Activated T-cell treated with anti-CD3 and anti-CD28 coated beads, Interleukin-2, amount 50 U/mL, for 72 hours (primary cell): Measurements from ENCODE around the gene TMEM259. TPM values are rescaled to one million over a fixed set of nuclear protein-coding genes. Genes with fewer than 3 reads are reported as not detected.

Source experiments
- ATAC-seq, 2 donors: fragments of 150-1000 bp; cut with Tn5 transposase; replicated peaks in 1 of 2; 2 replicates each; pipeline ENCODE4 v1.10.0; 2021; ENCODE audit warnings: moderate library complexity in 2 of 2, mild to moderate bottlenecking in 1 of 2
- DNase-seq, 2 donors: peaks; one replicate each; pipeline ENCODE4 v3.0.0; 2021 to 2022; ENCODE audit warnings: mixed read lengths in 1 of 2
- H3K27ac Mint-ChIP-seq: one replicate; pipeline ENCODE4 v1.8.0; 2022; ENCODE audit warnings: mild to moderate bottlenecking, moderate library complexity, mixed read lengths
- H3K27me3 Mint-ChIP-seq: one replicate; pipeline ENCODE4 v1.8.0; 2022; ENCODE audit warnings: low read depth, mixed read lengths
- H3K36me3 Mint-ChIP-seq, 2 donors: one replicate each; pipeline ENCODE4 v1.8.0; 2022; ENCODE audit warnings: mixed read lengths in 2 of 2, mild to moderate bottlenecking in 1 of 2; ENCODE audit not compliant: insufficient read depth in 2 of 2
- H3K4me1 Mint-ChIP-seq: one replicate; pipeline ENCODE4 v1.8.0; 2022; ENCODE audit warnings: low read depth, mixed read lengths
- H3K4me3 Mint-ChIP-seq, 2 donors: one replicate each; pipeline ENCODE4 v1.8.0; 2022; ENCODE audit warnings: mild to moderate bottlenecking in 2 of 2, mixed read lengths in 2 of 2, moderate library complexity in 2 of 2
- H3K9me3 Mint-ChIP-seq, 2 donors: one replicate each; pipeline ENCODE4 v1.8.0; 2022; ENCODE audit warnings: mixed read lengths in 2 of 2
- total RNA-seq, 2 donors: library from RNA; stranded (reverse); gene quantifications; one replicate each; pipeline ENCODE4 v1.2.3, GENCODE V29; 2022

TMEM259 gene
- total RNA-seq, 2 donors from 2014 or later = 125 to 127 TPM

GRCh38 chr19:1014161-1015060 lies 6.5 kb downstream of the TMEM259 start:
- Mint-ChIP-seq H3K27ac (no peak overlapping the region), H3K27me3 (no peaks in the 10 kb centered on the region), H3K4me3 (no peak overlapping the region), H3K36me3 (no peaks in the 10 kb centered on the region), H3K4me1 (peaks cover 26% of the 10 kb centered on the region), H3K9me3 (no peaks in the 10 kb centered on the region)
- no peak for ATAC-seq
- no peak for DNase-seq

DNA sequence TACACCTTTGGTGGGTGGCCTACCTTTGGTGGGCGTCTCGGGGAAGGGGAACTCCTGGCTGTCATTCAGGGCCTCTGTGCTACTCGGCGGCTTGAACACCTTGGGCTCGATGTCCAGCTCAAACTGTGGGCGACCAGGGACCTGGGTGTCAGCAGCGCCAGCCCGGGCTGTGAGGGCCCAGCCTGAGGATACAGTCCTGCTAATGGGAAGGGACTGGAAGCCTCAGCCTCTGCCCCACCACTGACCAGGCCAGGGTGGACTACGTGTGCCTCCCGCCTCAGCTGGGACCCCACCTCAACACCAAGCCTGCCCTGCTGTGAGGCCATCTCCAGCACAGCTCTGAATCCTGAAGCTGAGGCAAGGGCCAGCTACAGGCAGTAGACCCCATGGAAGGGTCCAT lies 7.7 kb downstream of the TMEM259 start:
- no peak overlapping the region for H3K27ac Mint-ChIP-seq
- H3K27me3 Mint-ChIP-seq = no peaks in the 10 kb centered on the region
- peaks cover 18% of the 10 kb centered on the region for H3K4me1 Mint-ChIP-seq
- H3K9me3 Mint-ChIP-seq = no peaks in the 10 kb centered on the region
- H3K36me3 Mint-ChIP-seq = no peaks in the 10 kb centered on the region
- DNase-seq (no peak), ATAC-seq (no peak)
- no peak overlapping the region for H3K4me3 Mint-ChIP-seq

DNA sequence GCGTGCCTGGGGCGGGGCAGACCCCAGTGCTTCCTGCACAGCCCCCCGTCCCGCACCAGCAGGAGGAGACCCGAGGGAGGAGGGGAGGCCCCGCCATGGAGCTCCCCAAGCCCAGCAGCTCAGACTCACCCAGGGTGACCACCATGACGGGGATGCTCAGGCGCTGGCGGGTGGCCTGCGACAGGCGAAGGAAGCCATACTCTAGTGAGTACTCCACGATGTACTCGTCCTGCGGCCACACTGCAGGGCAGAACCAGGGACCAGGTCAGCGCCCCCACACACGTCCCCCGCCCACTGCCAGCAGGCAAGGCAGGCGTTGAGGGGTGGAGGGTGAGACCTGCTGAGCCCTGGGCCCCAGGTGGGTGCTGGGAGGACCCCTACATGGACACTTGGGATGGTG lies 8.6 kb downstream of the TMEM259 start:
- no peak overlapping the region for H3K4me3 Mint-ChIP-seq

DNA sequence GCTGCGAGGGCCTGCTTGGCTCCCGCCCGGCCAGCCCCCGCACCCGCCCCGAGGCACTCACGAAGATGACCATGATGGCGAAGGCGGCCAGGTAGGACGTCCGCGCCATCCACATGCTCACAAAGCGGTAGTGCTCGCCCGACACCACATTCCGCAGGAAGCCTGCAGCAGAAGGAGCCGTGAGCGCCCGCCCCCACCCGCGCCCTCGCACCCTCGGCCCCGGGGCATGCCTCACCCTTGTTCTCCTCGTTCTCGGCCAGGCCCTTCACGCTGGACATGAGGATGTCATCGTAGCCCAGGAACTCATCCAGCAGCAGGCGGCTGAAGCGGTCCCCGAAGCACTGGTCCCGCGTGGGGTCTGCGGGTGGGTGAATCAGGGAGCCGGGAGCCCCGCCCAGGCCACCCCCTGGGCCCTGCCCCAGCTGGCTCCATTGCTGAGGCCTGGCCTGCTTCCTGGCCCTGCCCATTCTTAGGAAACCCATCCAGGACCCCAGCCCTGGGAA lies 9.0 kb downstream of the TMEM259 start:
- ATAC-seq = no peak
- no peaks in the 10 kb centered on the region for H3K36me3 Mint-ChIP-seq
- H3K27ac Mint-ChIP-seq = no peak overlapping the region

More for the DNA sequence above, 8.6 kb downstream of the TMEM259 start:
- H3K27ac Mint-ChIP-seq = no peak overlapping the region
- no peaks in the 10 kb centered on the region for H3K9me3 Mint-ChIP-seq
- H3K36me3 Mint-ChIP-seq = no peaks in the 10 kb centered on the region
- peaks cover 10% of the 10 kb centered on the region for H3K4me1 Mint-ChIP-seq
- ATAC-seq = no peak
- no peaks in the 10 kb centered on the region for H3K27me3 Mint-ChIP-seq
- no peak for DNase-seq

DNA sequence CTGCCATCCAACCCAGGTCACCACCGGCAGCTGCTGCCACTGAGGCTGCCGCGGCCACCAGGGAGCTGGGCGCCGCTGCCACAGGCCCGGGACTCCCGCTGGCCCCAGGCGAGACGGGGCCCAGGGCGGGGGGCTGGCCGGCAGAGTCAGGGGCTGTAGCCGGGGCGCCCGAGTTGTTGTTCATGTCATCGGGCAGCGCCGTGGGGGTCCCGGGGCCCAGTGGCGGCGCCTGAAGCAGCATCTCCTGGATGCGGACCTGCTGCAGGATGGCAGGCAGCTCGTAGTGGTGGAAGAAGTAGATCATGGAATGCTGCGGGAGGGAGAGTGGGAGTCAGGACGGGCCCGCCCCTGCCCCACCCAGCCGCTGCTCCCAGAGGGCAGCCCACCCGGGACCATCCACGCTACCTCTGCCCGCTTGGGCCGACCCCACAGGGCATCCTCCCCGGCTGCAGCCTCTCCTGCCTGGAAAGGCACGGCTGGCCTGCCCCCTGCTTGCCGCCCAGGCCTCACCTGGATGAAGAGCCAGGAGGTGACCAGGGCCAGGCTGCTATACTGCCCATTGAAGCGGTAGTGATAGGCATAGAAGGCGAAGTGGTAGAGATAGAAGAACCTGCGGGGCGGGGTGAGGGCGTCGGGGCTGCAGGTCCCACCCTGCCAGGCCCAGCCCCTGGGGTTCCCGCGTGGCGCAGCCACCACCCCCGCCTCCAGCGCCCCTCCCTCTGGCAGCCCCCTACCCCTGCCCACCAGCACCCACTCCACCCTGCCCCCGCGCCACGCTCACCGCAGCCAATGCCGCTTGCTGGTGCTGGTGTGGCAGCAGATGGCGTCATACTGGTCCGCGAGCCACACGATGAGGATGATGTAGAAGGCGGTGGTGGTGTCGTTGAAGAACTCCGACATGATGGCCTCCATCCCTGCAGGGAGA lies 10.1 kb downstream of the TMEM259 start:
- H3K9me3 Mint-ChIP-seq = no peaks in the 10 kb centered on the region
- H3K4me1 Mint-ChIP-seq = no peaks in the 10 kb centered on the region
- H3K36me3 Mint-ChIP-seq = no peaks in the 10 kb centered on the region
- no peak overlapping the region for H3K27ac Mint-ChIP-seq
- ATAC-seq = no peak
- H3K4me3 Mint-ChIP-seq = no peak overlapping the region
- DNase-seq = no peak
- H3K27me3 Mint-ChIP-seq = no peaks in the 10 kb centered on the region

More for the DNA sequence above, 9.0 kb downstream of the TMEM259 start:
- no peaks in the 10 kb centered on the region for H3K27me3 Mint-ChIP-seq
- peaks cover 5% of the 10 kb centered on the region for H3K4me1 Mint-ChIP-seq
- H3K4me3 Mint-ChIP-seq = no peak overlapping the region
- no peak for DNase-seq
- no peaks in the 10 kb centered on the region for H3K9me3 Mint-ChIP-seq

DNA sequence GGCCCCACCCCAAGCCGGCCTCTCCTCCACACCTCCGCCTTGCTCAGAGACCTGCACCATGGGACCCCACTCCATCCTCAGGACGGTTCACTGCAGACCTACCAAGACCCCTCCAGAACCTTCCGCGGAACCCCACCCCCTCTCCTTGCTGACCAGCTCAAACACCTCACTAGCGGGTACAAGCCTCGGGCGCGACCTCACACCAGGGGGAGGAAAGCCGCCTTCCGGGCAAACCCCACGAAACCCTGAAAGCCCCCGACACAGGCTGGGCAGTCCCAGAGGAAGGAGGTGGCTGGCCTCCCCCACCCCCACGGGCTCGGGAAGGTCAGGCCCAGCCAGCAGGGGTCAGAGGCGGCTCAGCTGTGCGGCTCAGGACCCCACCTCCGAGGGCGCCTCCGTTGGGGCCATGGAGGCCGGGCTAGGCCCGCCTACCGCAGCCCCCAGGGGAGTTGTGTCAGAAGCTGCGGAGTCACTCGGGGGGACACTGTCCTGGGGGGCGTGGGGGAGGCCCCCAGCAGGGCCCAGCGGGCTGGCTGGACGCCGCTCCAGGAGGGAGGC lies 10.9 kb downstream of the TMEM259 start:
- DNase-seq (no peak), ATAC-seq (no peak)
- H3K4me1 Mint-ChIP-seq = no peaks in the 10 kb centered on the region
- no peak overlapping the region for H3K27ac Mint-ChIP-seq
- H3K27me3 Mint-ChIP-seq = no peaks in the 10 kb centered on the region
- H3K4me3 Mint-ChIP-seq = no peak overlapping the region
- H3K9me3 Mint-ChIP-seq = no peaks in the 10 kb centered on the region
- H3K36me3 Mint-ChIP-seq = no peaks in the 10 kb centered on the region

DNA sequence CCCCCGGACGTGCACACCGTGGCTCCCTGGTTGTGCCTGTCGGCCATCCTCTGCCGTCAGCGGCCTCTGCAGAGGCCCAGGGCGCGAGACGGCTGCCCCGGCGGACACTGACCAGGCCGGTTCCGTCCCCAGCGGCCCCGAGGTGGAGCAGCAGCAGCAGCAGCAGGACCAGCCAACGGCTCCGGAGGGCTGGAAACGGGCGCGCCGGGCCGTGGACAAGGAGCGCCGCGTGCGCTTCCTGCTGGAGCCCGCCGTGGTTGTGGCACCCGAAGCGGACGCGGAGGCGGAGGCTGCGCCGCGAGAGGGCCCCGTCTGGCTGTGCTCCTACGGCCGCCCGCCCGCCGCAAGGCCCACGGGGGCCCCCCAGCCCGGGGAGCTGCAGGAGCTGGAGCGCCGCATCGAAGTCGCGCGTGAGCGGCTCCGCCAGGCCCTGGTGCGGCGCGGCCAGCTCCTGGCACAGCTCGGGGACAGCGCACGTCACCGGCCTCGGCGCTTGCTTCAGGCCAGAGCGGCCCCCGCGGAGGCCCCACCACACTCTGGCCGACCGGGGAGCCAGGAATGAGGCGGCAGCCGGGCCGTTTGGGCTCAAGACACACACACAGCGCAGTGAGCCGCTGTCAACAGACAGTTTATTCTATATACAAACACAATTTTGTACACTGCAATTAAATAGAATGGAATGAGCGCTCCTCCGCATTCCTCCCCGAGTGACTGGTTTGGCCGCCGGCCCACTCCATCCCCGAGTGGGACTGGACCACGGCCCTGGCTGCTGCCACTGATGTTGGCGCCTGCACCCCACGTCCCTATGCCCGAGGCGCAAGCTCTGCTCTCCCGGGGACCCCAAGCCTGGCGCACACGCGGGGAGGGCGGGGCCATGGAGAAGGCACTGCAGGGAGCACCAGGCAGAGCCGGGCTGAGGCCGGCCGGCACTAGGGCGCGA lies 11.6 kb downstream of the TMEM259 start:
- no peaks in the 10 kb centered on the region for H3K36me3 Mint-ChIP-seq
- H3K4me3 Mint-ChIP-seq = no peak overlapping the region
- no peak overlapping the region for H3K27ac Mint-ChIP-seq
- H3K27me3 Mint-ChIP-seq = no peaks in the 10 kb centered on the region
- no peaks in the 10 kb centered on the region for H3K4me1 Mint-ChIP-seq
- no peaks in the 10 kb centered on the region for H3K9me3 Mint-ChIP-seq
- DNase-seq (no peak), ATAC-seq (no peak)

DNA sequence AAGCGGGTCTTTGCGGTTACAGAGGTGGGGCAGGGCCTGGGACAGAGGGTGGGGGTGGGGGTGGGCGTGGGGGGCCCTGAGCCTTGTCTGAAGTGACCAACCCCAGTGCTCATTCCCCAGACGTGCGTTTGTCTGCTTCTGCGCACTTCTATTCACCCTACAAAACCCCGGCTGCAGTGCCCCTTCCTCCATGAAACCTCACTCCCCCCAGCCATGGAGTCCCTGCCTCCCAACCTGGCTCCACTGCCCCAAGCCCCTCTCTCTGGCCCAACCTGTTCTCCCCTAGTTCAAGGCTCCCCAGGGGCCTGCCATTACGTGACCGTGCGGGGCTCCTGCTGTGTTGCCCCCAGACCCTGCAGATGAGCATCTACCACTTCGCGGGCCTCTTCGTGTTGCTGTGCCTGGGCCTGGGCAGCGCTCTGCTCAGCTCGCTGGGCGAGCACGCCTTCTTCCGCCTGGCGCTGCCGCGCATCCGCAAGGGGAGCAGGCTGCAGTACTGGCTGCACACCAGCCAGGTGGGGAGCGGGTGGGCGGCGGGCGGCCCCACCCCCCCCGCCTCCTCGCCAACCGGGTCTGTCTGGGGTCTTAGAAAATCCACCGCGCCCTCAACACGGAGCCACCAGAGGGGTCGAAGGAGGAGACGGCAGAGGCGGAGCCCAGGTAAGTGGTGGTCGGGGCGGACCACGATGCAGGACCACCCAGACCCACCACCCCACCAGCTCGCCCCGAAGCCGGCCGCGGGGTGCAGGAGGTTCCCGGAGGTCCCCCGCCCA lies 12.5 kb downstream of the TMEM259 start:
- H3K9me3 Mint-ChIP-seq = no peaks in the 10 kb centered on the region
- no peak overlapping the region for H3K4me3 Mint-ChIP-seq
- H3K27me3 Mint-ChIP-seq = no peaks in the 10 kb centered on the region
- H3K36me3 Mint-ChIP-seq = no peaks in the 10 kb centered on the region
- ATAC-seq (no peak), DNase-seq (no peak)
- H3K4me1 Mint-ChIP-seq = no peaks in the 10 kb centered on the region
- no peak overlapping the region for H3K27ac Mint-ChIP-seq

GRCh38 chr19:1007399-1008251 lies 13.3 kb downstream of the TMEM259 start:
- no peak overlapping the region for H3K4me3 Mint-ChIP-seq
- DNase-seq (no peak), ATAC-seq (no peak)
- H3K36me3 Mint-ChIP-seq = no peaks in the 10 kb centered on the region
- H3K4me1 Mint-ChIP-seq = no peaks in the 10 kb centered on the region
- no peaks in the 10 kb centered on the region for H3K9me3 Mint-ChIP-seq
- H3K27me3 Mint-ChIP-seq = peaks cover 4% of the 10 kb centered on the region
- H3K27ac Mint-ChIP-seq = no peak overlapping the region

GRCh38 chr19:1006711-1007398 lies 14.1 kb downstream of the TMEM259 start:
- Mint-ChIP-seq H3K9me3 (no peaks in the 10 kb centered on the region), H3K4me3 (no peak overlapping the region), H3K27me3 (peaks cover 7% of the 10 kb centered on the region), H3K27ac (no peak overlapping the region), H3K4me1 (no peaks in the 10 kb centered on the region), H3K36me3 (no peaks in the 10 kb centered on the region)
- ATAC-seq (no peak), DNase-seq (no peak)
